ENCODE measurements around the gene AOC1. TPM values are rescaled to one million over a fixed set of nuclear protein-coding genes. Genes with fewer than 3 reads are reported as not detected.

The AOC1 gene
- total and polyA plus RNA-seq, 10 of the 15 experiments (the other 5 are each of a cell fraction or from before 2014, with no cell fraction given): 0.07 TPM; not detected in 9

DNA sequence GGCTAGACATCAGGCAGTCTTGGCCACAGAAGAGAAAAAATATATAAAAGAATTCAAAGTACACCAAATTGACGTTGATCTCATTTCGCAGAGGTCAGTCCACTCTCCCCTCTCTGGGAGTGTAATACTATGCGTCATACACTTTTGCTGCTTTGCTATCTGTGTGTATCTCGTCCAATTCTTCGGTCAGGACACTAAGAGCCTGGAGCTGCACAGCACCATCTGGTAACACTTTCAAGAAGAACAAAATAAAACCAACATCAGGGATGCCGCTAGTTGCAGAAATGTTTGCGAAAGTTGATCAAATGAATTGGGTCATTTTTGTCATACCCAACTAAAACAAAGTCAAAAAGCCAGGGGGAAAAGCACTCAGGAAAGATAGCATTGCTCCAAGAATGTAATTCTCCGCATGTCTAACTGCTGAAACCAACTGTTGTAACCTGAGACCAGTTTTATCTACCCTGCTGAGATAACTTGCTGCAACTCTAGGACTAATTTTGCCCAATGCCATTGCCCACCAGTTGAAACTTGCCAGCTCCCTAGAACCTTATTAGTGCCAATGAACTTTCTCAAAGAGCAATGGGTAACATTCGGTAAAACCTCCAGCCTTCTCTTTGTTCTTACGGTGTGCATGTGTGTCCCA is 28.7 kb upstream of the AOC1 start (continued):
- TF ChIP-seq NFYA (IDR thresholded peaks at IDR 0.05; ENCODE audit: borderline replicate concordance, low read depth, low read length) (no peak), CBFB (IDR thresholded peaks at IDR 0.05; ENCODE audit: low read depth) (no peak), RB1 (IDR thresholded peaks at IDR 0.05; ENCODE audit: borderline replicate concordance) (no peak), HDAC6 (IDR thresholded peaks at IDR 0.05; ENCODE audit: unreplicated experiment) (no peak)
- TF ChIP-seq, protein P1, sequence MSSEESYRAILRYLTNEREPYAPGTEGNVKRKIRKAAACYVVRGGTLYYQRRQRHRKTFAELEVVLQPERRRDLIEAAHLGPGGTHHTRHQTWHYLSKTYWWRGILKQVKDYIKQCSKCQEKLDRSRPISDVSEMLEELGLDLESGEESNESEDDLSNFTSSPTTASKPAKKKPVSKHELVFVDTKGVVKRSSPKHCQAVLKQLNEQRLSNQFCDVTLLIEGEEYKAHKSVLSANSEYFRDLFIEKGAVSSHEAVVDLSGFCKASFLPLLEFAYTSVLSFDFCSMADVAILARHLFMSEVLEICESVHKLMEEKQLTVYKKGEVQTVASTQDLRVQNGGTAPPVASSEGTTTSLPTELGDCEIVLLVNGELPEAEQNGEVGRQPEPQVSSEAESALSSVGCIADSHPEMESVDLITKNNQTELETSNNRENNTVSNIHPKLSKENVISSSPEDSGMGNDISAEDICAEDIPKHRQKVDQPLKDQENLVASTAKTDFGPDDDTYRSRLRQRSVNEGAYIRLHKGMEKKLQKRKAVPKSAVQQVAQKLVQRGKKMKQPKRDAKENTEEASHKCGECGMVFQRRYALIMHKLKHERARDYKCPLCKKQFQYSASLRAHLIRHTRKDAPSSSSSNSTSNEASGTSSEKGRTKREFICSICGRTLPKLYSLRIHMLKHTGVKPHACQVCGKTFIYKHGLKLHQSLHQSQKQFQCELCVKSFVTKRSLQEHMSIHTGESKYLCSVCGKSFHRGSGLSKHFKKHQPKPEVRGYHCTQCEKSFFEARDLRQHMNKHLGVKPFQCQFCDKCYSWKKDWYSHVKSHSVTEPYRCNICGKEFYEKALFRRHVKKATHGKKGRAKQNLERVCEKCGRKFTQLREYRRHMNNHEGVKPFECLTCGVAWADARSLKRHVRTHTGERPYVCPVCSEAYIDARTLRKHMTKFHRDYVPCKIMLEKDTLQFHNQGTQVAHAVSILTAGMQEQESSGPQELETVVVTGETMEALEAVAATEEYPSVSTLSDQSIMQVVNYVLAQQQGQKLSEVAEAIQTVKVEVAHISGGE (CRISPR knock-in tag; IDR thresholded peaks at IDR 0.05): no peak
- TF ChIP-seq, protein P2, sequence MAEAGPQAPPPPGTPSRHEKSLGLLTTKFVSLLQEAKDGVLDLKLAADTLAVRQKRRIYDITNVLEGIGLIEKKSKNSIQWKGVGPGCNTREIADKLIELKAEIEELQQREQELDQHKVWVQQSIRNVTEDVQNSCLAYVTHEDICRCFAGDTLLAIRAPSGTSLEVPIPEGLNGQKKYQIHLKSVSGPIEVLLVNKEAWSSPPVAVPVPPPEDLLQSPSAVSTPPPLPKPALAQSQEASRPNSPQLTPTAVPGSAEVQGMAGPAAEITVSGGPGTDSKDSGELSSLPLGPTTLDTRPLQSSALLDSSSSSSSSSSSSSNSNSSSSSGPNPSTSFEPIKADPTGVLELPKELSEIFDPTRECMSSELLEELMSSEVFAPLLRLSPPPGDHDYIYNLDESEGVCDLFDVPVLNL (IDR thresholded peaks at IDR 0.05; ENCODE audit: low read depth, low read length): no peak
- TF ChIP-seq, protein P3, sequence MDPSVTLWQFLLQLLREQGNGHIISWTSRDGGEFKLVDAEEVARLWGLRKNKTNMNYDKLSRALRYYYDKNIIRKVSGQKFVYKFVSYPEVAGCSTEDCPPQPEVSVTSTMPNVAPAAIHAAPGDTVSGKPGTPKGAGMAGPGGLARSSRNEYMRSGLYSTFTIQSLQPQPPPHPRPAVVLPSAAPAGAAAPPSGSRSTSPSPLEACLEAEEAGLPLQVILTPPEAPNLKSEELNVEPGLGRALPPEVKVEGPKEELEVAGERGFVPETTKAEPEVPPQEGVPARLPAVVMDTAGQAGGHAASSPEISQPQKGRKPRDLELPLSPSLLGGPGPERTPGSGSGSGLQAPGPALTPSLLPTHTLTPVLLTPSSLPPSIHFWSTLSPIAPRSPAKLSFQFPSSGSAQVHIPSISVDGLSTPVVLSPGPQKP (IDR thresholded peaks at IDR 0.05; ENCODE audit: low read depth, low read length): no peak

All from GM12878 (cell line).